HCEC 1CT (cell line): ENCODE measurements around the gene TMED5.

Experiments
- DNase-seq: peaks from one replicate; pipeline ENCODE4 v3.0.0-alpha.2; 2017

The TMED5 gene

DNA sequence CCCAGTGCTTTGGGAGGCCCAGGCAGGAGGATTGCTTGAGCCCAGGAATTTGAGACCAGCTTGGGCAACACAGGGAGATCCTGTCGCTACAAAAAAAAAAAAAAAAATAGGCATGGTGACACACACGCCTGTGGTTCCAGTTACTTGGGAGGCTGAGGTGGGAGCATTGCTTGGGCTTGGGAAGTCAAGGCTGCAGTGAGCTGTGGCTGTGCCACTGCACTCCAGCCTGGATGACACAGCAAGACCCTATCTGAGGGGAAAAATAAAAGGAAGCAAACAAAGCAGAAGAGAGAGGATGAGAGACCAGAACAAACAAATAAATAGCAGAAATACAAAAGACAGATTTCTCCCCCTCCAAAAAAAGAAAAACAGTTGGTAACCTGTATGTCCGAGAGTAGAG, 67.1 kb downstream of the TMED5 start:
- DNase-seq, result no peak

DNA sequence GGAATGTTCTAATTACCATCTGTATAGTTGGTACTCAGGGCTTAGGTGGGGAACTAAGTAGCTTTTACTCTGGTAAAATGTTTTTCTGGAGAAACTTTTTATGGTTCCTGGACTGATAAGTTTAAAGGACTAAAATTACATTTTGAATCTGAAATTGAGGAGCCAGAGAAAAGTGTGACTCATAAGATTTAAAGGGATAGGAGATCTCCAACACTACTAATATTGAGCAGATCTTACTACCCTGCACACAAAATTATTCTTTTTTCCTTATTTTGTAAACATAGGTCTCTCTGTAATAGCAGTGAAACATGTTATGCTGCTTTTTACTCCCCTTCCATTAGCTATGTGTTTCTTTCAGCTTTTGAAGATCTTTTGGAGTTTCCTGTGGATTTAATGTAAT, 68.7 kb downstream of the TMED5 start:
- DNase-seq, result no peak

DNA sequence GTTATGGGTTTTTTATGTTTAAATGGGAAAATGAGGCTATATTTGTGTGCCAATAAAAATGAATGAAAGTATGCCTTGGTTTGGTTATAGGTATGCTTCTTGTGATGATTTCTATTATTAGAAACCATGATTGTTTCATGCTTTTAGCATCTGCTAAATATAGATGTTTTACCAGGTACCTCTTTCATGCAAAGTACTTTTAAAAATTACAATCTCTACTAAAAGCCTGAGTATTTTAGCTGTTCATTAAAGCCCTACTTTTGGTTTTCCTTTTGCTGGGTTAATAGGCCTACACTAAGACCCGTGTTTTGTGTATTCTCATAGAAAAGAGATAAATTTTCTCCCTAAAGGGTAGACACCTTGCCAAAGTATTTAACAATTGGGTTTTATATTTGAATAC, 69.1 kb downstream of the TMED5 start:
- no peak for DNase-seq

DNA sequence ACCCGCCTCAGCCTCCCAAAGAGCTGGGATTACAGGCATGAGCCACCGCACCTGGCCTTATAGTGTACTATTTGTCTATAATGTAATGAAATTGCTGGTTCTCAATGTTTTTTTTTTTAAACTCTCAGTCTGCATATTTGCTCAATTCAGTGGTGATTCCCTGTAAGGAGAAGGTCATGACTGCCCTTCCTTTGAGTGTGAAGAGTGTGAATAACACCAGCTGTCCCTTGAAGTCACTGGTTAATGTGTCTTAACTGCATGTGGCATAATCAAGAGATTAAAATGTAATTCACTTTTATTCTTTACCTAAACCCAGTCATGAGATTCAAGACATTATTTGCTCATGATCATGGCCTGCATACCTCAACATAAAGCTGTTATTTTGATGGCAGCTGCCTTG, 70.6 kb downstream of the TMED5 start:
- no peak for DNase-seq

DNA sequence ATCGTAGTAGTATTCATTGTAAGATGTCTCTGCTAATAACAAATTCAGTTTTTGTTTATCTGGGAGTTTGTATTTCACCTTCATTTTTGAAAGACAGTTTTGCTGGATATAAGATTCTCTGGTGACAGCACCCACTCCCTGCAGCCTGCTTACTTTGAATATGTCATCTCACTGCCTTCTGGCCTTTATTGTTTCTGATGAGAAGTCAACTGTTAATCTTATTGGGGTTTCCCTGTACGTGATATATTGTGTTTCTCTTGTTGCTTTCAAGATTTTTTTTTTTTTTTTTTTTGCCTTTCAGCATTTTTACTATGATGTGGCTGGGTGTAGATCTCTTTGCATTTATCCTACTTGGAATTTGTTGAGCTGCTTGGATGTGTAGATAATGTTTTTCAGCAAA, 71.9 kb downstream of the TMED5 start:
- no peak for DNase-seq

DNA sequence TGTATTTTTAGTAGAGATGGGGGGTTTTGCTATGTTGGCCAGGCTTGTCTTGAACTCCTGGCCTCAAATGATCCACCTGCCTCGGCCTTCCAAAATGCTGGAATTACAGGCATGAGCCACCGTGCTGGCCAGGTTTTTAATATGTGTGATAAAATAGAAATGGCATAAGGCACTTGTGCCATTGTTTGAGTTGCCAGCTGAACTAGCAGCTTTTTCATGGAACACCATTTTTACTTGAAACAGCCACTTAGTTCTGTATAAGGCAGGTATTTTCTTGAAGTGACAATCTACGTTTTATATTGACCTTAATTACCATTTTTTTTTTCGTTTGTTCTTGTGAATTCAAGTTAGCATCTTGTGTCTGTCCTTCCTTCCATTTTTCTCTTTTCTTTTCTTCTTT, 72.8 kb downstream of the TMED5 start:
- no peak for DNase-seq

DNA sequence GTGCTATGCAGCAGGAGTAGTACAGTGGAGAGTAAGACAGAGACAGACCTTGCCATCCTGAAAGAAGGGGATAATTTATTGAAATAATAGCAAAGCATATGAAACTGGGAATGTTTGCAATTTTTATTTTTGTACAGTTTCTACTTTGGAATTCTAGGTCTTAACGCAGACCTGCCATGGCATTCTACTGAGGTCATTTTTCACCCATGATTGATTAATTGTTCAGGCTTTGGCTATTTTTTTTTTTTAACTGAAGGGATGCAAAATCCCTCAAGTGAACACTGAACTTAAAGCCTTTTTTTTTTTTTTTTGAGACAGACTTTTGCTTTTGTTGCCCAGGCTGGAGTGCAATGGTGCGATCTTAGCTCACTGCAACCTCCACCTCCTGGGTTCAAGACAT, 74.0 kb downstream of the TMED5 start:
- DNase-seq, result no peak

DNA sequence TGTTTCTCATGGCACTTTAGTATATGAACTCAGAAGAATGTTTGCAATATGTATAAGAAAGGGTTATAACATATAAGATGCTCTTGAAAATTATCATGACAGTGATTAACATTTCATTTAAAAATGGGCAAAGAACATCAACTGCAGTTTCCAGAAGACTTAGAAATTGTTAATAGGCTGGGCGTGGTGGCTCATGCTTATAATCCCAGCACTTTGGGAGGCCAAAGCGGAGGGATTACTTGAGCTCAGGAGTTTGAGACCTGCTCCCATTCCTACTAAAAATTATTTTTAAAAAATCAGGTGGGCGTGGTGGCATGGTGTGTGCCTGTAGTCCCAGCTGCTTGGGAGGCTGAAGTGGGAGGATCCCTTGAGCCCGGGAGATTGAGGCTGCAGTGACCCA, 78.1 kb downstream of the TMED5 start:
- DNase-seq, result no peak
